IMR-90 (cell line): ENCODE results near the gene CCND1. TPM values are rescaled to one million over a fixed set of nuclear protein-coding genes. Genes with fewer than 3 reads are reported as not detected.

Source experiments
- ATAC-seq: fragments of 200-7000 bp; cut with Tn5 transposase; 2 replicates; pipeline ENCODE4 v1.9.1; 2020; ENCODE audit warnings: low read depth, mild to moderate bottlenecking, moderate library complexity
- BruUV-seq: library from RNA; stranded (reverse); fragments of 400-500 nt; replicated peaks from 2 replicates; lab custom pipeline; 2021; lab: Mats Ljungman, UMichigan
- CTCF ChIA-PET: fragments of 300-600 bp; formaldehyde crosslinking; extraction: SDS; loops from one replicate; lab custom pipeline; 2021; ENCODE audit warnings: antibody characterized with exemption; lab: Yijun Ruan, JAX
- POLR2A ChIA-PET: fragments of 300-600 bp; sonication (Branson Sonifier 250); formaldehyde crosslinking; loops from one replicate; lab custom pipeline; 2022; ENCODE audit warnings: antibody characterized with exemption; ENCODE audit not compliant: unreplicated experiment; lab: Charles Lee
- DNase-seq: peaks from one replicate; pipeline ENCODE4 v3.0.0; 2013
- H2AFZ ChIP-seq: replicated peaks from 2 replicates; pipeline ENCODE3; 2013; ENCODE audit warnings: low read length, mild to moderate bottlenecking; ENCODE audit not compliant: poor library complexity
- H2AK5ac ChIP-seq: 2 replicates; pipeline ENCODE4 v1.6.1; 2013; ENCODE audit warnings: low read depth, low read length, inconsistent platforms
- H2AK9ac ChIP-seq: replicated peaks from 2 replicates; pipeline ENCODE3; 2013; ENCODE audit warnings: mild to moderate bottlenecking, low read depth, low read length, moderate library complexity; ENCODE audit not compliant: poor library complexity
- H2BK120ac ChIP-seq: 2 replicates; pipeline ENCODE4 v1.6.1; 2013; ENCODE audit warnings: low read depth, low read length, inconsistent platforms
- H2BK15ac ChIP-seq: 3 replicates; pipeline ENCODE4 v1.6.1; 2013; ENCODE audit warnings: low read depth, low read length, inconsistent platforms
- H2BK20ac ChIP-seq: 2 replicates; pipeline ENCODE4 v1.6.1; 2013; ENCODE audit warnings: low read depth, mild to moderate bottlenecking, inconsistent platforms, low read length, moderate library complexity
- H2BK5ac ChIP-seq: 2 replicates; pipeline ENCODE4 v1.6.1; 2013; ENCODE audit warnings: mild to moderate bottlenecking, low read depth, low read length, inconsistent platforms; ENCODE audit not compliant: poor library complexity, severe bottlenecking
- H3K14ac ChIP-seq: replicated peaks from 2 replicates; pipeline ENCODE4 v1.6.1; 2013; ENCODE audit warnings: low read depth, low read length, inconsistent platforms
- H3K18ac ChIP-seq: 2 replicates; pipeline ENCODE4 v1.6.1; 2013; ENCODE audit warnings: low read depth, low read length, control low read depth
- H3K23ac ChIP-seq: 2 replicates; pipeline ENCODE4 v1.6.1; 2013; ENCODE audit warnings: low read depth, low read length, inconsistent platforms
- H3K27ac ChIP-seq: 2 replicates; pipeline ENCODE4 v1.5.1; 2013; ENCODE audit warnings: mild to moderate bottlenecking, control low read depth, low read length; ENCODE audit not compliant: insufficient read depth
- H3K27me3 ChIP-seq: 2 replicates; pipeline ENCODE4 v1.6.1; 2013; ENCODE audit warnings: low read length; ENCODE audit not compliant: control insufficient read depth, insufficient read depth
- H3K36me3 ChIP-seq: 2 replicates; pipeline ENCODE4 v1.6.1; 2013; ENCODE audit warnings: low read length, mixed read lengths; ENCODE audit not compliant: control insufficient read depth, insufficient read depth
- H3K4ac ChIP-seq: 2 replicates; pipeline ENCODE4 v1.6.1; 2013; ENCODE audit warnings: low read depth, low read length, inconsistent platforms
- H3K4me1 ChIP-seq: 2 replicates; pipeline ENCODE4 v1.6.1; 2013; ENCODE audit warnings: low read length, mixed read lengths; ENCODE audit not compliant: control insufficient read depth, insufficient read depth
- H3K4me2 ChIP-seq: 2 replicates; pipeline ENCODE4 v1.6.1; 2013; ENCODE audit warnings: low read depth, mild to moderate bottlenecking, control low read depth, low read length, moderate library complexity
- H3K4me3 ChIP-seq: 2 replicates; pipeline ENCODE4 v1.5.1; 2013; ENCODE audit warnings: low read depth, mild to moderate bottlenecking, control low read depth, low read length, moderate library complexity; ENCODE audit not compliant: insufficient read depth
- H3K56ac ChIP-seq: 2 replicates; pipeline ENCODE4 v1.6.1; 2013; ENCODE audit warnings: low read length, inconsistent platforms; ENCODE audit not compliant: insufficient read depth; ENCODE audit errors: extremely low read depth
- H3K79me1 ChIP-seq, 2 experiments: 2 replicates each; pipeline ENCODE4 v1.6.1; 2013; ENCODE audit warnings: low read length in 2 of 2, inconsistent platforms in 1 of 2, low read depth in 1 of 2
- H3K9ac ChIP-seq: 2 replicates; pipeline ENCODE4 v1.6.1; 2013; ENCODE audit warnings: low read depth, low read length, control low read depth
- H3K9me1 ChIP-seq: 2 replicates; pipeline ENCODE4 v1.6.1; 2013; ENCODE audit warnings: low read length, inconsistent platforms; ENCODE audit not compliant: insufficient read depth
- H3K9me3 ChIP-seq: 2 replicates; pipeline ENCODE4 v1.6.1; 2013; ENCODE audit warnings: low read length; ENCODE audit not compliant: control insufficient read depth, insufficient read depth
- H4K20me1 ChIP-seq: 2 replicates; pipeline ENCODE4 v1.6.1; 2013; ENCODE audit warnings: low read length, inconsistent platforms; ENCODE audit not compliant: insufficient read depth
- H4K5ac ChIP-seq: 2 replicates; pipeline ENCODE4 v1.6.1; 2013; ENCODE audit warnings: mild to moderate bottlenecking, low read depth, low read length, control low read depth
- H4K8ac ChIP-seq, 2 experiments: 2 replicates each; pipeline ENCODE4 v1.6.1; 2013; ENCODE audit warnings: low read depth in 2 of 2, low read length in 2 of 2, control low read depth in 1 of 2, inconsistent platforms in 1 of 2
- H4K91ac ChIP-seq: 2 replicates; pipeline ENCODE4 v1.6.1; 2013; ENCODE audit warnings: low read depth, low read length, inconsistent platforms; ENCODE audit not compliant: insufficient read depth
- CEBPB ChIP-seq: IDR thresholded peaks from 2 replicates; pipeline ENCODE4 v1.6.1; 2012; ENCODE audit warnings: low read depth, low read length, improper control_type of control experiment
- FOS ChIP-seq: fragments of 150-350 bp; IDR thresholded peaks from 2 replicates; pipeline ENCODE4 v1.6.1; 2016; ENCODE audit warnings: low read depth, low read length
- NFE2L2 ChIP-seq: fragments of 150-350 bp; IDR thresholded peaks from 2 replicates; pipeline ENCODE4 v1.6.1; 2016; ENCODE audit warnings: low read depth, mild to moderate bottlenecking, low read length
- WGBS, 2 experiments: methylation state at CpG; one replicate each; pipeline versions ENCODE4 v1.1.5 to v1.1.7; 2013; ENCODE audit warnings: missing lambda C conversion rate in 2 of 2; ENCODE audit not compliant: insufficient read length in 1 of 2; ENCODE audit errors: extremely low coverage in 2 of 2; 5-methylcytosine and 5-hydroxymethylcytosine counted together
- dilution Hi-C: fragments of 300-500 bp; cut with HindIII; formaldehyde crosslinking; loops from one replicate; pipeline ENCODE4 v1.14.3; 2018; ENCODE audit warnings: low sequenced_read_pairs; ENCODE audit not compliant: unreplicated experiment
- in situ Hi-C: fragments of 300-500 bp; cut with MboI; formaldehyde crosslinking; loops from 3 replicates; pipeline ENCODE4 v1.14.3; 2019; ENCODE audit warnings: low sequenced_read_pairs, inconsistent platforms, mixed read lengths
- intact Hi-C: fragments of 100-400 bp; cut with micrococcal nuclease; formaldehyde crosslinking; loops from 2 replicates; pipeline ENCODE4 v1.10.0; 2022
- polyA plus RNA-seq, 3 experiments: library from polyadenylated mRNA; depleted of rRNA; stranded (reverse); fragments of >200 nt; gene quantifications; 2 replicates each; pipeline ENCODE4 v1.2.3, GENCODE V29; 2012; ENCODE audit warnings: low replicate concordance in 1 of 3
- total RNA-seq: library from RNA; depleted of rRNA; stranded (reverse); fragments of >200 nt; gene quantifications from 2 replicates; pipeline ENCODE4 v1.2.3, GENCODE V29; 2012

The CCND1 gene
- total and polyA plus RNA-seq, 2 of the 4 experiments (the other 2 are of a cell fraction) = 481 to 748 TPM

GRCh38 chr11:69627551-69627950, 13.4 kb upstream of the CCND1 start:
- Histone ChIP-seq H3K27me3 (no peaks in the 10 kb centered on the region; the same call in 1 of the 2 replicates), H3K56ac (no peak overlapping the region), H2BK15ac (no peak overlapping the region), H2BK5ac (no peak overlapping the region), H4K91ac (no peak overlapping the region), H3K9me1 (no peaks in the 10 kb centered on the region; the same call in 1 of the 2 replicates), H3K14ac (no peak overlapping the region), H3K4me1 (peaks cover 2% of the 10 kb centered on the region; the same call in 1 of the 2 replicates), H3K9me3 (peaks cover 10% of the 10 kb centered on the region), H3K23ac (no peak overlapping the region), H3K27ac (no peak overlapping the region), H2BK120ac (no peak overlapping the region), H3K4me3 (no peak overlapping the region), H4K20me1 (no peaks in the 10 kb centered on the region), H2AK9ac (no peak overlapping the region), H4K8ac (no peak overlapping the region), H3K4ac (no peak overlapping the region), H2BK20ac (no peak overlapping the region), H3K9ac (no peak overlapping the region), H3K79me1 (no peaks in the 10 kb centered on the region), H3K36me3 (no peaks in the 10 kb centered on the region), H2AFZ (no peak overlapping the region), H2AK5ac (no peak overlapping the region), H4K5ac (no peak overlapping the region), H3K18ac (no peak overlapping the region), H3K4me2 (no peak overlapping the region)
- ChIA-PET CTCF (no interaction called here), POLR2A (no interaction called here)
- no TSS peak for BruUV-seq
- intact Hi-C loops = no loop called here
- no peak for TF ChIP-seq FOS
- TF ChIP-seq NFE2L2 = no peak
- no peak for TF ChIP-seq CEBPB
- ATAC-seq (no peak), DNase-seq (no peak)
- 87% methylated on average over 9 of the region's 14 CpGs; no CpG with 5 or more reads in 1 of the 2 experiments for WGBS, 2 experiments
- dilution Hi-C loops = no loop called here
- in situ Hi-C loops = no loop called here
